Measurements from ENCODE around the gene MRPS15. TPM values are rescaled to one million over a fixed set of nuclear protein-coding genes. Genes with fewer than 3 reads are reported as not detected.

The MRPS15 gene
- total and polyA plus RNA-seq, 5 donors, result 86.7 to 206 (median 90.9) TPM

DNA sequence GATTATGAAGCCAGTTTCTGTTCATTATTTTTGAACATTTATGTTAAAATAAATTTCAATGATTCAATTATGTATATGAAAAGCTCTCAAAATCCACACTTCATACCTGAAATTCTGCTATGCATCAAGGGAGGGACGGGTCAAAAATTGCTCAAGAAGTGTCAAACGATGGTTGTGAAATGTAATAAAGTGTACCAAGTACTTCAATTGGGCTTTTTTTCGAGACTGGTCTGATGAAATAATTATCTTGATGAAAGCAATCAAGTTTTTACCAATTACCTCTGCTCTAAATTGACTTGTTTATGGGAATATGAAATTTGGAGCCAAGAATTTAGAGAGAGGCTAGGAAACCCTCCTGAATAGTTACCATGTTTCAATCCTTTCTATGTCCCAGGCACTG is 21.8 kb downstream of the MRPS15 start:
- Histone ChIP-seq H3K9me3 (ENCODE audit: control insufficient read depth, low read length) (no peaks in the 10 kb centered on the region), H3K27ac (ENCODE audit: low read length) (no peak overlapping the region), H3K27me3 (ENCODE audit: control insufficient read depth, insufficient read depth) (no peaks in the 10 kb centered on the region), H3K4me3 (ENCODE audit: low read length) (no peak overlapping the region), H3K4me1 (ENCODE audit: control insufficient read depth, insufficient read depth, low read length) (no peaks in the 10 kb centered on the region)
- no peak for DNase-seq
- intact Hi-C loops (cut with DNase I), result no loop called here
- ATAC-seq, result no peak
- 81% methylated on average over 3 of the region's 3 CpGs for WGBS

DNA sequence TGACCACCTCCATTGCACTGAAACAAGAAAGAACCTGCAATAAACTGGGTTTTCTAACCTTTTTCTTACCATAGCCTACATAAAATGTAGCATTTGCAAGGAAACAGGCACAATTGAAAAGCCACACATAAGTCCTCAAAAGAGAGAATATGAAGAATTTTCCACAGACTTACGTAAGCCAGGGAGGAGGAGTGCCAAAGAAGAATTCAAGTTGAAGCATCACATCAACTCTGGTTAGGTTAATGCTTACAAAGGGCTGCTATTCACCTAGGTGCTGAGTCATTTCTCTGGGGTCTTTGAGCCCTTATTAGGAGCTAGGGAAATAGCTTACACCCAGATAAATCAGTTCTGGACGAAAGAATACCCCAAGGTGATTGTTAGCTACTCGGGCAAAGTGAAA is 23.5 kb downstream of the MRPS15 start:
- Histone ChIP-seq H3K4me1 (ENCODE audit: control insufficient read depth, insufficient read depth, low read length) (no peaks in the 10 kb centered on the region), H3K4me3 (ENCODE audit: low read length) (no peak overlapping the region), H3K9me3 (ENCODE audit: control insufficient read depth, low read length) (no peaks in the 10 kb centered on the region), H3K27me3 (ENCODE audit: control insufficient read depth, insufficient read depth) (no peaks in the 10 kb centered on the region), H3K27ac (ENCODE audit: low read length) (no peak overlapping the region)
- 84% methylated on average over 3 of the region's 3 CpGs for WGBS
- intact Hi-C loops (cut with DNase I), result no loop called here
- DNase-seq (no peak), ATAC-seq (no peak)

DNA sequence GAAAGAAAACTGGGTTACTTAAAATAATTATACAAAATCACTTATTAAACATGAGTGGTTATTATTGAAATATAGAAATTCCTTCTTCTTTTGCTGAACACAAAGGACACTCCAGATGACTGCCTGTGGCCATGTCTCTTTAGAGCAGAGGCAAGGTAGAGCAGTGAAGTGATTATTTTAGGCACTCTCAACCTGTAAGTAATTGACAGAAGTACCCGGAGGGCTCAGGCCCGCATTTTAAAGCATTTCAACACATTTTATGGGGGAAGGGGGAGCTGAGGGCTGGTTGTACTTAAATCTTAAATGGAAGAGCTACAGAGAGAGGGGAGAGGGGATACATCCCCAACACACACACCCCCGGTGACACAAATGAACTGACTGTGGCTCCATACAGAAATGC is 24.1 kb downstream of the MRPS15 start:
- Histone ChIP-seq H3K4me1 (ENCODE audit: control insufficient read depth, insufficient read depth, low read length) (no peaks in the 10 kb centered on the region), H3K9me3 (ENCODE audit: control insufficient read depth, low read length) (no peaks in the 10 kb centered on the region), H3K27ac (ENCODE audit: low read length) (no peak overlapping the region), H3K27me3 (ENCODE audit: control insufficient read depth, insufficient read depth) (no peaks in the 10 kb centered on the region), H3K4me3 (ENCODE audit: low read length) (no peak overlapping the region)
- no peak for ATAC-seq
- intact Hi-C loops (cut with DNase I), result no loop called here
- DNase-seq, result no peak
- 83% methylated on average over 3 of the region's 3 CpGs for WGBS

DNA sequence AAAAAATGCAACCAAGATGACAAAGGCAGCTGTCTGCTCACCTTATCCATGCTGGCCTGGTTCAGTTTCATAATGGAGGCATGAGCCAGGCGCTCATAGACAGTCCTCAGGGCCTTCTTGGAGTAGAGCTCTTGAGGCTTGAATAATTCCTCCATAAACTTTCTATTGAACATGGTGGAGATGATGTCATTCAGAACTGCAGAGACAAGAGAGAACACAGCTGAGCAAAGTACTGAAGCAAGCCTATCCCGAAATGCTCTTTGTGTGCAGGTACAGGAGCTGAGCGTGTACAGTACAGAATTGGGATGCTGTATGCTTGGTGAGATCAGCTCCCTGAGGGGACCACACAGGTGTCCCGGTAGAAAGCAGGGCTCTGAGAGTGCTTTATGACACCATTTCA is 25.5 kb downstream of the MRPS15 start:
- Histone ChIP-seq H3K9me3 (ENCODE audit: control insufficient read depth, low read length) (no peaks in the 10 kb centered on the region), H3K4me1 (ENCODE audit: control insufficient read depth, insufficient read depth, low read length) (no peaks in the 10 kb centered on the region), H3K4me3 (ENCODE audit: low read length) (no peak overlapping the region), H3K27ac (ENCODE audit: low read length) (no peak overlapping the region), H3K27me3 (ENCODE audit: control insufficient read depth, insufficient read depth) (no peaks in the 10 kb centered on the region)
- DNase-seq (no peak), ATAC-seq (peak in 1 of 2 donors; percentile 14)
- intact Hi-C loops (cut with DNase I), result no loop called here
- WGBS, result 93% methylated on average over 4 of the region's 4 CpGs

DNA sequence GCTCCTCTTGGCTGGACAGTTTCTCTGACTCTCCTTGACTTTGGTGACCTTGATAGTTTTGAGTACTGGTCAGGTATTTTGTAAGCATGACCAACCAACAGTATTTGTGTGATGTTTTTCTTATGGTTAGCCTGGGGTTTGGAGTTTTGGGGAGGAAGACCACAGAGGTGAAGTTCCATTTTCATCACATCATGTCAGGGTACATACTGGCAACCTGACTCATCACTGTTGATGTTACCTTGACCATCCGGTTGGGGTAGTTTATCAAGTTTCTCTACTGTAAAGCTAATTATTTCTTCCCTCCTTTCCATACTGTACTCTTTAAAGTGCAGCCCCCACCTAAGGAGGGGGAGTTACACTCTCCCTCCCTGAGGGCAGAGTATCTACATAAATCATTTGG is 27.4 kb downstream of the MRPS15 start:
- 83% methylated on average over 1 of the region's 1 CpG for WGBS

GRCh38 chr1:36433102-36433501 is 31.1 kb downstream of the MRPS15 start:
- Histone ChIP-seq H3K9me3 (ENCODE audit: control insufficient read depth, low read length) (no peaks in the 10 kb centered on the region), H3K27ac (ENCODE audit: low read length) (no peak overlapping the region), H3K4me3 (ENCODE audit: low read length) (no peak overlapping the region), H3K27me3 (ENCODE audit: control insufficient read depth, insufficient read depth) (no peaks in the 10 kb centered on the region), H3K4me1 (ENCODE audit: control insufficient read depth, insufficient read depth, low read length) (no peaks in the 10 kb centered on the region)
- intact Hi-C loops (cut with DNase I), result no loop called here
- WGBS, result 54% methylated on average over 1 of the region's 1 CpG
- ATAC-seq (no peak), DNase-seq (no peak)

More for the DNA sequence above, 27.4 kb downstream of the MRPS15 start:
- Histone ChIP-seq H3K4me1 (ENCODE audit: control insufficient read depth, insufficient read depth, low read length) (no peaks in the 10 kb centered on the region), H3K4me3 (ENCODE audit: low read length) (no peak overlapping the region), H3K27ac (ENCODE audit: low read length) (no peak overlapping the region), H3K9me3 (ENCODE audit: control insufficient read depth, low read length) (no peaks in the 10 kb centered on the region), H3K27me3 (ENCODE audit: control insufficient read depth, insufficient read depth) (no peaks in the 10 kb centered on the region)
- no peak for ATAC-seq
- DNase-seq, result no peak
- intact Hi-C loops (cut with DNase I), result no loop called here

GRCh38 chr1:36432616-36433015 is 31.6 kb downstream of the MRPS15 start:
- intact Hi-C loops (cut with DNase I), result no loop called here
- H3K4me3 ChIP-seq (ENCODE audit: low read length), result no peak overlapping the region
- H3K9me3 ChIP-seq (ENCODE audit: control insufficient read depth, low read length), result no peaks in the 10 kb centered on the region
- H3K27me3 ChIP-seq (ENCODE audit: control insufficient read depth, insufficient read depth), result no peaks in the 10 kb centered on the region
- WGBS, result 64% methylated on average over 4 of the region's 4 CpGs
- ATAC-seq, result no peak
- DNase-seq, result no peak
- H3K27ac ChIP-seq (ENCODE audit: low read length), result no peak overlapping the region
- no peaks in the 10 kb centered on the region for H3K4me1 ChIP-seq (ENCODE audit: control insufficient read depth, insufficient read depth, low read length)

DNA sequence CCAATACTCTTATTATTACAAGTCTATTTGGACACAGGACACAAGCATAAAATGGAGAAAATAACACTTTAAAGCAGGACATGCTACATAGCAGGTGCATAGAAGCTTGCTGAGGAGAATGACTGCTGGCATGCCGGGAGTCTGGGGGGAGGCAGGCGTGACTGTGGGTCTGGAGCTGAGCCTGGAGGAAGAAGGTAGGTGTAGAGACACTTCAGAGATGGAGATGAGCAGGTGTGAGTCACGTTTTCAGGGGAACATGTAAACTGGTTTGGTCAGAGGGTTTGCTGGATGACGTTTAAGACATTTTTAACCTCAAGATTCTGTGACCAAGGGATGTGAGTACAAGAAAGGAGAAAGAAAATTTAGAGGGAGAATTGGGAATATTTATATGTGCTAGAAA is 38.4 kb downstream of the MRPS15 start:
- Histone ChIP-seq H3K27ac (ENCODE audit: low read length) (no peak overlapping the region), H3K9me3 (ENCODE audit: control insufficient read depth, low read length) (no peaks in the 10 kb centered on the region), H3K4me3 (ENCODE audit: low read length) (no peak overlapping the region), H3K27me3 (ENCODE audit: control insufficient read depth, insufficient read depth) (no peaks in the 10 kb centered on the region), H3K4me1 (ENCODE audit: control insufficient read depth, insufficient read depth, low read length) (no peaks in the 10 kb centered on the region)
- intact Hi-C loops (cut with DNase I), result loop anchor here in 1 of 4 donors (10.0 kb wide), 1 partner anchor 281 kb away; the partner anchor contains the start of gene TRAPPC3
- ATAC-seq (no peak), DNase-seq (no peak)
- WGBS, result 74% methylated on average over 4 of the region's 4 CpGs

DNA sequence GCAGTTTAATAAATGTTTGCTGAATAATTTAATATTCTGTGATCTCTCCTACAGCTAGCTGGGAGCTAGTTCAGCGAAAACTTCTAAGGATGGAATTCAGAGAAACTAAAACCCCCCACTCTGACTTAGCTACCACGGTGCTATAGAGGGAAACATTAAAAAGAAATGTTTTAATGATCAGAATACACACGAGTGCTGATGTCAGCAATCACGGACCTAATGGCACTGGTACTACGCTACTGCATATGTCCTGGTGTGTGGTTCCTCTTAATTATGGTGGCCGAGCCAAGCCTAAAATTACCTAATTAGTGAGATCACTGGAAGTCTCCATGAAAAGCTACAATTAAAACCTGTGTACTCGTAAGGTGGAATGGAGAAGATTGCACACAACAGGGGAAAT is 42.5 kb downstream of the MRPS15 start:
- WGBS, result 90% methylated on average over 7 of the region's 7 CpGs

DNA sequence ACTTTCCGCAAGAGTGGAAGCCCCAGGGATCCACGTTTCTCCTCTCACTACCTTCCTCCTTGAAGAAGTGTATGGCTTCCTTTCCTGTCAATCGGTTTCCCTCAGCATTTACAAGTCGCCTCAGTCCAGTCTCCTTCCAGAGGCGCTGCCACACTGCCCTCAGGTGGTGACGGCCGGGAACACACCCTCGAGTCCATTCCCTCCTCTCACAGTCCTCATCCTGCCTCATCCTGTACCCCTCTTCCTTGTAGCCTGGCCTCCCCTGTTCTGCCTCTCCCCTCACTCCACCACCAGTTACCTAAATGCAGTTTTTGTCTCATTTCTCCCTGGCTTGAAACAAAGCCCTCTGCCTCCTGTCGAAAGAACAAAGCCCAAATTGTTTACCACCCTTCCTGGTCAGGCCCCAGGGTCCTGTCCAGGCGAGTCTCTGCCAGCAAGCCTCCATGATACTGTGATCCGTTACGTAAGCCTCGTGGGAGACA is 43.3 kb downstream of the MRPS15 start:
- intact Hi-C loops (cut with DNase I), result loop anchor here (5.0 to 10.0 kb wide), 4 partner anchors 79 to 324 kb away; partner anchors contain the start of gene TRAPPC3 (in 1 of the 4)
- H3K27ac ChIP-seq (ENCODE audit: low read length), result no peak overlapping the region
- no peaks in the 10 kb centered on the region for H3K27me3 ChIP-seq (ENCODE audit: control insufficient read depth, insufficient read depth)
- no peaks in the 10 kb centered on the region for H3K9me3 ChIP-seq (ENCODE audit: control insufficient read depth, low read length)
- no peak overlapping the region for H3K4me3 ChIP-seq (ENCODE audit: low read length)
- DNase-seq (peak; percentile 84 to 96 (median 94)), ATAC-seq (peak; percentile 89 to 94)
- H3K4me1 ChIP-seq (ENCODE audit: control insufficient read depth, insufficient read depth, low read length), result no peaks in the 10 kb centered on the region
- 12% methylated on average over 13 of the region's 13 CpGs for WGBS

More for the DNA sequence above, 42.5 kb downstream of the MRPS15 start:
- intact Hi-C loops (cut with DNase I), result loop anchor here (5.0 to 10.0 kb wide), 4 partner anchors 79 to 324 kb away; partner anchors contain the start of gene TRAPPC3 (in 1 of the 4)
- Histone ChIP-seq H3K27me3 (ENCODE audit: control insufficient read depth, insufficient read depth) (no peaks in the 10 kb centered on the region), H3K27ac (ENCODE audit: low read length) (no peak overlapping the region), H3K4me1 (ENCODE audit: control insufficient read depth, insufficient read depth, low read length) (no peaks in the 10 kb centered on the region), H3K9me3 (ENCODE audit: control insufficient read depth, low read length) (no peaks in the 10 kb centered on the region), H3K4me3 (ENCODE audit: low read length) (no peak overlapping the region)
- no peak for ATAC-seq
- DNase-seq, result no peak

- 16% methylated on average over 5 of the region's 5 CpGs for WGBS
- no peaks in the 10 kb centered on the region for H3K4me1 ChIP-seq (ENCODE audit: control insufficient read depth, insufficient read depth, low read length)
- DNase-seq (peak in 2 of 3 donors; percentile 48 to 63), ATAC-seq (peak; percentile 45 to 56)
- no peak overlapping the region for H3K27ac ChIP-seq (ENCODE audit: low read length)
- no peak overlapping the region for H3K4me3 ChIP-seq (ENCODE audit: low read length)
- no peaks in the 10 kb centered on the region for H3K27me3 ChIP-seq (ENCODE audit: control insufficient read depth, insufficient read depth)
- intact Hi-C loops (cut with DNase I), result loop anchor here (5.0 to 10.0 kb wide), 4 partner anchors 78 to 323 kb away; partner anchors contain the start of gene TRAPPC3 (in 1 of the 4)
- no peaks in the 10 kb centered on the region for H3K9me3 ChIP-seq (ENCODE audit: control insufficient read depth, low read length)
These were observed 43.8 kb downstream of the MRPS15 start for GRCh38 chr1:36420409-36420808.

DNA sequence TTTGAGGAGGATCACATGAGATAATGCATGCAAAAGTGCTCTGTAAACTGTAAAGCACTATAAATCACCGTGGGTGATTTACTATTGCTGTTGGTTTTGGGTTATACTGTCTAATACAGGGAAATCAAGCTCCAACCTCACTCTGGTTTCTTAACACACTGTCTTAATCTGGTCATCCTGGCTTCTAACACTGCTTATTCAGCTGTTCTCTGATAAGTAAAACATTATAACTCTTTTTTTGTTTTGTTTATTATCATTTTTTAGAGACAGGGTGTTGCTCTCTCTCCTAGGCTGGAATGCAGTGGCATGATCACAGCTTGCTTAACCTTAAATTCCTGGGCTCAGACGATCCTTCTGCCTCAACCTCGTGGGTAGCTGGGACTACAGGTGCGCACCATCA is 44.6 kb downstream of the MRPS15 start:
- intact Hi-C loops (cut with DNase I), result no loop called here
- Histone ChIP-seq H3K9me3 (ENCODE audit: control insufficient read depth, low read length) (no peaks in the 10 kb centered on the region), H3K4me3 (ENCODE audit: low read length) (no peak overlapping the region), H3K27ac (ENCODE audit: low read length) (no peak overlapping the region), H3K4me1 (ENCODE audit: control insufficient read depth, insufficient read depth, low read length) (no peaks in the 10 kb centered on the region), H3K27me3 (ENCODE audit: control insufficient read depth, insufficient read depth) (no peaks in the 10 kb centered on the region)
- 76% methylated on average over 4 of the region's 4 CpGs for WGBS
- ATAC-seq (no peak), DNase-seq (no peak)

Measured in right cardiac atrium (tissue), 5 donors.